B cell (primary cell): Measurements from ENCODE around the gene TNF.

Source experiments
- EZH2 ChIP-seq: IDR thresholded peaks from 2 replicates; pipeline ENCODE4 v1.6.1; 2012; ENCODE audit warnings: borderline replicate concordance, low read depth, mild to moderate bottlenecking, moderate library complexity, low read length; ENCODE audit not compliant: insufficient read depth, poor library complexity, severe bottlenecking
- TF ChIP-seq, protein P1 (sequence below): fragments of 200-600 bp; IDR thresholded peaks from one replicate; pipeline ENCODE4 v1.8.0; 2022; ENCODE audit warnings: antibody characterized with exemption, mild to moderate bottlenecking

GRCh38 chr6:31558631-31559500 lies 16.5 kb upstream of the TNF start:
- TF ChIP-seq, protein P1, sequence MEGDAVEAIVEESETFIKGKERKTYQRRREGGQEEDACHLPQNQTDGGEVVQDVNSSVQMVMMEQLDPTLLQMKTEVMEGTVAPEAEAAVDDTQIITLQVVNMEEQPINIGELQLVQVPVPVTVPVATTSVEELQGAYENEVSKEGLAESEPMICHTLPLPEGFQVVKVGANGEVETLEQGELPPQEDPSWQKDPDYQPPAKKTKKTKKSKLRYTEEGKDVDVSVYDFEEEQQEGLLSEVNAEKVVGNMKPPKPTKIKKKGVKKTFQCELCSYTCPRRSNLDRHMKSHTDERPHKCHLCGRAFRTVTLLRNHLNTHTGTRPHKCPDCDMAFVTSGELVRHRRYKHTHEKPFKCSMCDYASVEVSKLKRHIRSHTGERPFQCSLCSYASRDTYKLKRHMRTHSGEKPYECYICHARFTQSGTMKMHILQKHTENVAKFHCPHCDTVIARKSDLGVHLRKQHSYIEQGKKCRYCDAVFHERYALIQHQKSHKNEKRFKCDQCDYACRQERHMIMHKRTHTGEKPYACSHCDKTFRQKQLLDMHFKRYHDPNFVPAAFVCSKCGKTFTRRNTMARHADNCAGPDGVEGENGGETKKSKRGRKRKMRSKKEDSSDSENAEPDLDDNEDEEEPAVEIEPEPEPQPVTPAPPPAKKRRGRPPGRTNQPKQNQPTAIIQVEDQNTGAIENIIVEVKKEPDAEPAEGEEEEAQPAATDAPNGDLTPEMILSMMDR, result no peak
- TF ChIP-seq EZH2, result no peak
